K562 (cell line): Measurements from ENCODE around the gene BIRC7. TPM values are rescaled to one million over a fixed set of nuclear protein-coding genes. Genes with fewer than 3 reads are reported as not detected.

Experiments
- ATAC-seq: fragments of 200-7000 bp; cut with Tn5 transposase; 3 replicates; pipeline ENCODE4 v1.9.1; 2020; ENCODE audit warnings: moderate library complexity
- BruUV-seq: library from RNA; stranded (reverse); fragments of 400-500 nt; replicated peaks from 2 replicates; lab custom pipeline; 2021; lab: Mats Ljungman, UMichigan
- CTCF ChIA-PET: fragments of 300-600 bp; formaldehyde crosslinking; extraction: SDS; loops from one replicate; lab custom pipeline; 2021; ENCODE audit warnings: low intra/inter-chr PET ratio; lab: Yijun Ruan, JAX
- POLR2A ChIA-PET: fragments of 300-600, 350-650 bp; sonication (Branson Sonifier 250); formaldehyde crosslinking; extraction: SDS; loops from one replicate; lab custom pipeline; 2021; ENCODE audit warnings: antibody characterized with exemption, inconsistent platforms; lab: Yijun Ruan, JAX
- DNase-seq, 4 experiments: peaks; one replicate each; pipeline versions ENCODE4 v3.0.0 to v3.0.0-alpha.2; 2011 to 2018; ENCODE audit warnings: low spot score in 3 of 4, mixed read lengths in 3 of 4; ENCODE audit errors: extremely low read depth in 1 of 4
- FAIRE-seq: peaks from 2 replicates; lab custom pipeline; 2011; peaks lifted over from hg19 to GRCh38; lab: Jason Lieb, UNC
- H2AFZ ChIP-seq: 2 replicates; pipeline ENCODE4 v1.6.0; 2011; ENCODE audit warnings: low read depth, low read length, control low read depth, inconsistent platforms
- H3K27ac ChIP-seq: fragments of 200-600 bp; 3 replicates; pipeline ENCODE4 v1.8.0; 2011; ENCODE audit warnings: low read depth, mild to moderate bottlenecking, control low read depth, inconsistent platforms, low read length, moderate library complexity, mixed read lengths; ENCODE audit errors: extremely low read depth
- H3K27me3 ChIP-seq, 2 experiments: fragments of 300-600 bp in 1 of 2; 2 replicates in 1 of 2; 3 replicates in 1 of 2; pipeline versions ENCODE4 v1.6.0 to v1.8.0; 2011; ENCODE audit warnings: inconsistent platforms in 2 of 2, low read length in 2 of 2, mild to moderate bottlenecking in 1 of 2, mixed read lengths in 1 of 2, moderate library complexity in 1 of 2; ENCODE audit not compliant: control insufficient read depth in 2 of 2, insufficient read depth in 2 of 2
- H3K36me3 ChIP-seq: fragments of 300-600 bp; 3 replicates; pipeline ENCODE4 v1.8.0; 2011; ENCODE audit warnings: mild to moderate bottlenecking, low read length, inconsistent platforms; ENCODE audit not compliant: control insufficient read depth, insufficient read depth
- H3K4me1 ChIP-seq, 2 experiments: fragments of 200-600 bp in 1 of 2; replicated peaks in 1 of 2; 2 replicates in 1 of 2; 3 replicates in 1 of 2; pipeline versions ENCODE4 v1.5.1 to v1.8.0; 2011; ENCODE audit warnings: inconsistent platforms in 2 of 2, low read length in 2 of 2, mild to moderate bottlenecking in 1 of 2, mixed read lengths in 1 of 2, moderate library complexity in 1 of 2; ENCODE audit not compliant: control insufficient read depth in 2 of 2, insufficient read depth in 2 of 2
- H3K4me2 ChIP-seq: 2 replicates; pipeline ENCODE4 v1.6.1; 2011; ENCODE audit warnings: low read length, control low read depth, inconsistent platforms, mixed read lengths; ENCODE audit not compliant: insufficient read depth
- H3K4me3 ChIP-seq: fragments of 200-600 bp; sonication (generic), shearing (Covaris generic); 2 replicates; pipeline ENCODE4 v1.5.1; 2016; ENCODE audit warnings: control low read depth, inconsistent platforms
- H3K79me2 ChIP-seq: fragments of 200-600 bp; 3 replicates; pipeline ENCODE4 v1.8.0; 2011; ENCODE audit warnings: low read length, inconsistent platforms; ENCODE audit not compliant: control insufficient read depth, insufficient read depth
- H3K9ac ChIP-seq, 2 experiments: 2 replicates each; pipeline versions ENCODE4 v1.6.0 to v1.6.1; 2011; ENCODE audit warnings: low read depth in 2 of 2, low read length in 2 of 2, control low read depth in 1 of 2, inconsistent platforms in 1 of 2, mild to moderate bottlenecking in 1 of 2, mixed read lengths in 1 of 2; ENCODE audit not compliant: insufficient read depth in 1 of 2
- H3K9me1 ChIP-seq: one replicate; pipeline ENCODE4 v1.6.0; 2011; ENCODE audit warnings: inconsistent platforms, mild to moderate bottlenecking, low read length, moderate library complexity; ENCODE audit not compliant: control insufficient read depth, insufficient read depth
- H3K9me3 ChIP-seq: replicated peaks from 2 replicates; pipeline ENCODE4 v1.5.1; 2011; ENCODE audit warnings: low read depth, low read length, inconsistent platforms; ENCODE audit not compliant: control insufficient read depth, insufficient read depth
- H4K20me1 ChIP-seq: replicated peaks from 2 replicates; pipeline ENCODE4 v1.6.1; 2011; ENCODE audit warnings: low read length, inconsistent platforms, mixed read lengths; ENCODE audit not compliant: control insufficient read depth, insufficient read depth
- CXXC5 ChIP-seq: fragments of 250-450 bp; sonication (Bioruptor Pico); IDR thresholded peaks from 2 replicates; pipeline ENCODE4 v1.8.0; 2022; ENCODE audit warnings: inconsistent platforms, mild to moderate bottlenecking, moderate library complexity
- DIDO1 ChIP-seq: fragments of 450-650 bp; IDR thresholded peaks from 2 replicates; pipeline ENCODE4 v1.6.1; 2016; ENCODE audit warnings: low read depth, missing biosample characterization, missing genetic modification characterization
- NCOA4 ChIP-seq: fragments of 450-650 bp; IDR thresholded peaks from 2 replicates; pipeline ENCODE4 v1.6.1; 2018; ENCODE audit warnings: mild to moderate bottlenecking; ENCODE audit not compliant: partially characterized antibody
- NFE2 ChIP-seq: IDR thresholded peaks from 2 replicates; pipeline ENCODE4 v1.6.1; 2014; ENCODE audit warnings: antibody characterized with exemption, low read depth
- ZBTB1 ChIP-seq: sonication (generic); formaldehyde crosslinking; IDR thresholded peaks from 2 replicates; pipeline ENCODE4 v1.8.1; 2023; ENCODE audit warnings: missing genetic modification reagents, low read depth, mild to moderate bottlenecking, borderline replicate concordance
- WGBS: fragments of 100-300 bp; shearing (Covaris generic); methylation state at CpG from one replicate; pipeline ENCODE4 v1.1.6; 2016; ENCODE audit warnings: low coverage, mixed read lengths; ENCODE audit not compliant: insufficient coverage; ENCODE audit errors: missing lambda C conversion rate; 5-methylcytosine and 5-hydroxymethylcytosine counted together
- in situ Hi-C: fragments of 300-500 bp; cut with MboI; formaldehyde crosslinking; loops from 4 replicates; pipeline ENCODE4 v1.15.0; 2018; ENCODE audit warnings: inconsistent platforms, mixed read lengths
- intact Hi-C: fragments of 100-400 bp; cut with micrococcal nuclease; formaldehyde crosslinking; loops from 2 replicates; pipeline ENCODE4 v1.14.2; 2022
- polyA plus RNA-seq, 8 experiments: library from polyadenylated mRNA; depleted of rRNA in 4 of 8; stranded (reverse) in 5 of 8; unstranded in 3 of 8; fragments of >200 nt; fragmentation: Nextera tagmentation in 2 of 8; fragmentation: Illumina TruSeq in 1 of 8; extraction: Ambion mirVana in 2 of 8; extraction: Trizol in 1 of 8; gene quantifications; 2 replicates each; pipeline versions ENCODE4 v1.2.1 to v1.2.3, GENCODE V29; 2011 to 2014; ENCODE audit warnings: inconsistent platforms in 1 of 8, missing spikeins in 1 of 8
- total RNA-seq, 7 experiments: library from RNA; depleted of rRNA in 6 of 7; stranded (reverse); fragments of >200 nt in 6 of 7; fragmentation: Illumina TruSeq in 2 of 7; extraction: Trizol in 2 of 7; gene quantifications; 2 replicates each; pipeline versions ENCODE4 v1.2.1 to v1.2.3, GENCODE V29; 2011 to 2021; ENCODE audit warnings: low replicate concordance in 1 of 7
- TF ChIP-seq, protein P1 (sequence below), 2 experiments: IDR thresholded peaks; 2 replicates each; pipeline ENCODE4 v1.6.1; 2011; ENCODE audit warnings: borderline replicate concordance in 1 of 2, control low read depth in 1 of 2, low read depth in 1 of 2, low read length in 1 of 2, mild to moderate bottlenecking in 1 of 2, mixed read lengths in 1 of 2, moderate library complexity in 1 of 2; ENCODE audit not compliant: insufficient read depth in 1 of 2, insufficient read length in 1 of 2, poor library complexity in 1 of 2, severe bottlenecking in 1 of 2; ENCODE audit errors: extremely low read depth in 1 of 2

Gene BIRC7
- total and polyA plus RNA-seq, 9 of the 15 experiments (the other 6 are each of a cell fraction or from before 2014, with no cell fraction given), result 0.14 to 0.19 (median 0.16) TPM; not detected in 5

DNA sequence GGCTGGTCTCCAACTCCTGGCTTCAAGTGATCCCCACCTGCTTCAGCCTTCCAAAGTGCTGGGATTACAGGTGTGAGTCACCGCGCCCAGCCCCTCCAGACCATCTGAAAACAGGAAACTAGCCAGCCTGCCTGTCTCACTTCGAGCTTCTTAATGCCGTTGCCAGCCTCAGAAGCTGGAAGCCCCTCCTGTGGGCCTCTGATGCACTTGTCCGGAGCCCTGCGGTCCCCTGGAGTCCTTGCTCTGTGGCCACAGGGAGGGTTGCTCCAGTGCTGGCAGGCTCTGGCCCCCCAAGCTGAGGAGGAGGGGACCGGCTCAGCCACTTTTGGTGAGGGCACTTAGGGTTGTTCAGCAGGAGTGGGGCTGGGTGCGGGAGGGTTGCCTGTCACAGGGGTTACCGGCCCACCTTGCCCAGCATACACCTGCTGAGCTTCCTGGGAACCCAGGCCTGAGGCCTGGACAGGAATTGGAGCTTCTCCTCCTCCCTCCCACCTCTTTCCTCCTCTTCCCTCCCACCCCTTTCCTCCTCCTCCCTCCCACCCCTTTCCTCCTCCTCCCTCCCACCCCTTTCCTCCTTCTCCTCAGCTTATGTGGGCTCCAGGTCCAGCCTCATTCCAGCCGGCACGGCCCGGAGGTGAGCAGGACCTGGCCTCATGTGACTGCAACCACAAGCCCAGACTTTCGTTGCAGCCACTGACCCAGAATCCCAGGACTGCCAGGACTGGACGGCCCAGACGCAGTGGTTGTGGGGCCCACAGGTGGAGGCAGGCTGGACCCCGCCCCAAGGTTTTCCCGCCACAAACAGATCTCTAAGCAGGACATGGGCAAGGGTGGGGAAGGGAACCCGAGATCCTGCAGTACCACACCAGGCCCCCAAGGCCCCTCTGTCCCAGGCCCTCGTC is 9.4 kb upstream of the BIRC7 start:
- H3K4me1 ChIP-seq, result peaks cover 0 to 15% of the 10 kb centered on the region in 2 experiments; a peak in 1 of 5 replicates
- no peak for DNase-seq
- H3K36me3 ChIP-seq, result no peaks in the 10 kb centered on the region
- TF ChIP-seq, protein P1, sequence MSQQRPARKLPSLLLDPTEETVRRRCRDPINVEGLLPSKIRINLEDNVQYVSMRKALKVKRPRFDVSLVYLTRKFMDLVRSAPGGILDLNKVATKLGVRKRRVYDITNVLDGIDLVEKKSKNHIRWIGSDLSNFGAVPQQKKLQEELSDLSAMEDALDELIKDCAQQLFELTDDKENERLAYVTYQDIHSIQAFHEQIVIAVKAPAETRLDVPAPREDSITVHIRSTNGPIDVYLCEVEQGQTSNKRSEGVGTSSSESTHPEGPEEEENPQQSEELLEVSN (IDR thresholded peaks at IDR 0.05; ENCODE audit: borderline replicate concordance in 1 of 2, extremely low read depth in 1 of 2, insufficient read depth in 1 of 2, insufficient read length in 1 of 2, low read depth in 1 of 2, low read length in 1 of 2, poor library complexity in 1 of 2, severe bottlenecking in 1 of 2), result peak in 1 of 2 experiments; percentile 2
- no peak for TF ChIP-seq DIDO1
- TF ChIP-seq CXXC5 (CRISPR knock-in tag), result no peak
- no peak for TF ChIP-seq NCOA4
- no peak for TF ChIP-seq NFE2
- no peak for TF ChIP-seq ZBTB1 (CRISPR knock-in tag)
- no peak overlapping the region for H3K4me3 ChIP-seq
- no peaks in the 10 kb centered on the region for H3K9me3 ChIP-seq
- ChIA-PET CTCF (no interaction called here), POLR2A (interaction anchor here (0.7 to 1.2 kb wide), 3 partner anchors 9 to 60 kb away, joined by 3 to 5 read pairs (median 5); partner anchors contain the start of gene BIRC7)
- intact Hi-C loops (loop anchor here (5.0 kb wide), 1 partner anchor 66 kb away; the partner anchor contains the start of gene COL20A1), in situ Hi-C loops (no loop called here)
- H3K9me1 ChIP-seq, result no peaks in the 10 kb centered on the region
- no TSS peak for BruUV-seq
- H3K27me3 ChIP-seq, result peaks cover 22 to 49% of the 10 kb centered on the region in 2 experiments
- no peaks in the 10 kb centered on the region for H3K79me2 ChIP-seq
- no peak overlapping the region for H3K4me2 ChIP-seq
- H3K9ac ChIP-seq, result no peak overlapping the region; a peak in 1 of 4 replicates
- no peak overlapping the region for H3K27ac ChIP-seq
- no peak overlapping the region for H2AFZ ChIP-seq
- H4K20me1 ChIP-seq, result no peaks in the 10 kb centered on the region
- no peak for ATAC-seq
- no peak for FAIRE-seq
- 16% methylated on average over 18 of the region's 19 CpGs for WGBS
